Heart right ventricle (tissue), 16 donors: ENCODE data around the gene MVP. TPM values are rescaled to one million over a fixed set of nuclear protein-coding genes. Genes with fewer than 3 reads are reported as not detected.

Experiments used
- ATAC-seq, 8 donors: fragments of 200-7000 bp; cut with Tn5 transposase; one replicate each; pipeline ENCODE4 v1.9.1; 2020; ENCODE audit warnings: mild to moderate bottlenecking in 8 of 8, moderate library complexity in 8 of 8, moderate number of reproducible peaks in 1 of 8
- DNase-seq, 2 donors: peaks; one replicate each; pipeline ENCODE4 v3.0.0-alpha.2; 2020
- H3K27ac ChIP-seq, 10 donors: fragments of 200-600 bp; sonication (generic) in 2 of 10; one replicate each; pipeline versions ENCODE4 v1.5.0 to v1.8.0; 2020 to 2022; ENCODE audit warnings: mild to moderate bottlenecking in 3 of 10
- H3K27me3 ChIP-seq, 7 donors: fragments of 200-600 bp; one replicate each; pipeline ENCODE4 v1.8.0; 2021 to 2022; ENCODE audit warnings: mild to moderate bottlenecking in 2 of 7
- H3K36me3 ChIP-seq, 9 donors: fragments of 200-600 bp; sonication (generic) in 1 of 9; one replicate each; pipeline versions ENCODE4 v1.5.0 to v1.8.0; 2020 to 2022; ENCODE audit warnings: mild to moderate bottlenecking in 2 of 9
- H3K4me1 ChIP-seq, 9 donors: fragments of 200-600 bp; sonication (generic) in 1 of 9; one replicate each; pipeline versions ENCODE4 v1.5.0 to v1.8.0; 2020 to 2022; ENCODE audit warnings: mild to moderate bottlenecking in 4 of 9
- H3K4me3 ChIP-seq, 10 donors: fragments of 200-600 bp; sonication (generic) in 2 of 10; one replicate each; pipeline versions ENCODE4 v1.5.0 to v1.8.0; 2020 to 2022; ENCODE audit warnings: mild to moderate bottlenecking in 7 of 10, moderate library complexity in 2 of 10
- H3K9me3 ChIP-seq, 11 donors: fragments of 200-600 bp in 10 of 11; sonication (generic) in 2 of 11; one replicate each; pipeline versions ENCODE4 v1.5.0 to v1.8.0; 2013 to 2022; ENCODE audit warnings: mild to moderate bottlenecking in 2 of 11, control low read depth in 1 of 11, moderate library complexity in 1 of 11
- CTCF ChIP-seq, 9 donors: fragments of 200-600 bp; sonication (generic) in 2 of 9; IDR thresholded peaks; one replicate each; pipeline versions ENCODE4 v1.5.0 to v1.8.0; 2021 to 2022; ENCODE audit warnings: antibody characterized with exemption in 9 of 9, mild to moderate bottlenecking in 5 of 9, moderate library complexity in 1 of 9
- WGBS, 2 donors: extraction: QIAGEN DNeasy Blood & Tissue Kit; methylation state at CpG; one replicate each; pipeline ENCODE4 v1.1.7; 2013; ENCODE audit warnings: inconsistent platforms in 1 of 2; 5-methylcytosine and 5-hydroxymethylcytosine counted together
- intact Hi-C, 10 donors: fragments of 100-400 bp; cut with DNase I; formaldehyde crosslinking; loops; one replicate each; pipeline versions ENCODE4 v1.11.1 to v1.14.2; 2022
- polyA plus RNA-seq, 2 donors: library from polyadenylated mRNA; stranded (reverse); fragments of 200-250 nt; gene quantifications; one replicate each; pipeline ENCODE4 v1.2.3, GENCODE V29; 2013
- total RNA-seq, 10 donors: library from RNA; stranded (reverse); fragmentation: NEBNext Ultra II Directional in 3 of 10; extraction: Animal tissue kit (Norgen Biotek cat#: 25700) in 3 of 10; gene quantifications; one replicate each; pipeline versions ENCODE4 v1.2.1 to v1.2.4, GENCODE V29; 2021 to 2023
- donor health status: Arrhythmogenic right ventricular cardiomyopathy.
- donor health status: ischemic (EF 13 %, LVEDD 7.1; RV severe dilation, severe dysfunction).
- donor health status: healthy with polysubstance abuse.
- donor health status: DM: no; HTN: yes; CAD: no.
- donor health status: DM: no; HTN: no; CAD: no.
- donor health status: ischemic (EF 25% LVEDD 6.9; RV normal size, moderate dysfunction).
- donor health status: ischemic (EF 25% LVEDD 5.7; RV mildly dilated, moderate dysfunction).
- donor health status: healthy.
- donor health status: DM: yes; HTN: yes; CAD: no.
- donor health status: Ischemic cardiomyopathy.
- donor health status: ischemic (EF 35%, LVEDD 5.7; RV mildly dilated, moderate dysfunction).
- donor health status: nonischemic (EF 11% LVEDD 7.7; RV severe dilation, severe dysfunction).
- donor health status: DM: yes; HTN: yes; CAD: no.
- donor health status: PGD.
- donor health status: ischemic (EF 29% LVEDD 5.4; RV normal size, mild dysfunction).
- donor health status: nonischemic (EF 23%, LVEDD 6.1; RV moderate dilation, normal function).

The MVP gene
- total and polyA plus RNA-seq, 12 donors = 24.5 to 122 (median 42.7) TPM

- no peak overlapping the region for H3K27ac ChIP-seq
- H3K36me3 ChIP-seq = peaks cover 0 to 98% (median 51%) of the 10 kb centered on the region in 9 donors
- DNase-seq = no peak
- peaks cover 0 to 13% (median 0%) of the 10 kb centered on the region in 9 donors for H3K4me1 ChIP-seq
- ATAC-seq = no peak
- no peak for TF ChIP-seq CTCF (IDR thresholded peaks at IDR 0.05)
- intact Hi-C loops = no loop called here
- no peaks in the 10 kb centered on the region for H3K27me3 ChIP-seq
- 92 to 95% methylated on average over 5 of the region's 5 CpGs for WGBS, 2 donors
- H3K9me3 ChIP-seq = no peaks in the 10 kb centered on the region
- no peak overlapping the region for H3K4me3 ChIP-seq
Measured at GRCh38 chr16:29834079-29834478, 13.8 kb downstream of the MVP start.

GRCh38 chr16:29835926-29836325 is 15.7 kb downstream of the MVP start:
- H3K27ac ChIP-seq = no peak overlapping the region
- intact Hi-C loops = no loop called here
- no peak overlapping the region for H3K4me3 ChIP-seq
- DNase-seq (no peak), ATAC-seq (no peak)
- H3K4me1 ChIP-seq = peaks cover 0 to 8% (median 0%) of the 10 kb centered on the region in 9 donors
- no peaks in the 10 kb centered on the region for H3K9me3 ChIP-seq
- 93 to 94% methylated on average over 7 of the region's 7 CpGs for WGBS, 2 donors
- no peak for TF ChIP-seq CTCF (IDR thresholded peaks at IDR 0.05)
- no peaks in the 10 kb centered on the region for H3K27me3 ChIP-seq
- peaks cover 0 to 100% (median 52%) of the 10 kb centered on the region in 9 donors for H3K36me3 ChIP-seq

- no peak for TF ChIP-seq CTCF (IDR thresholded peaks at IDR 0.05)
- Histone ChIP-seq H3K9me3 (no peaks in the 10 kb centered on the region), H3K36me3 (peaks cover 0 to 100% (median 45%) of the 10 kb centered on the region in 9 donors), H3K27ac (no peak overlapping the region), H3K27me3 (no peaks in the 10 kb centered on the region), H3K4me1 (peaks cover 0 to 5% (median 0%) of the 10 kb centered on the region in 9 donors), H3K4me3 (no peak overlapping the region)
- intact Hi-C loops = no loop called here
- DNase-seq = no peak
- no peak for ATAC-seq
- WGBS, 2 donors = 80 to 86% methylated on average over 15 of the region's 15 CpGs
Measured at GRCh38 chr16:29836623-29837022, 16.4 kb downstream of the MVP start.

GRCh38 chr16:29837841-29838240 is 17.6 kb downstream of the MVP start:
- WGBS, 2 donors = 96 to 97% methylated on average over 5 of the region's 5 CpGs
- intact Hi-C loops = no loop called here
- ATAC-seq = no peak

More at GRCh38 chr16:29837841-29838240, 17.6 kb downstream of the MVP start:
- no peak overlapping the region for H3K4me3 ChIP-seq
- H3K9me3 ChIP-seq = no peaks in the 10 kb centered on the region
- H3K4me1 ChIP-seq = peaks cover 0 to 5% (median 0%) of the 10 kb centered on the region in 9 donors
- no peaks in the 10 kb centered on the region for H3K27me3 ChIP-seq
- H3K36me3 ChIP-seq = peaks cover 0 to 100% (median 46%) of the 10 kb centered on the region in 9 donors
- no peak overlapping the region for H3K27ac ChIP-seq
- TF ChIP-seq CTCF (IDR thresholded peaks at IDR 0.05) = no peak
- DNase-seq = no peak
